Thyroid gland (tissue), 4 donors: ENCODE results near the gene LTA. TPM values are rescaled to one million over a fixed set of nuclear protein-coding genes. Genes with fewer than 3 reads are reported as not detected.

Experiments
- DNase-seq, 2 donors: peaks; one replicate each; pipeline ENCODE4 v3.0.0-alpha.2; 2019
- H3K27ac ChIP-seq, 3 donors: fragments of 200-600 bp; sonication (generic); 1 replicate in 2 of 3; 2 replicates in 1 of 3; pipeline ENCODE4 v1.5.1; 2016 to 2019; ENCODE audit warnings: mild to moderate bottlenecking in 1 of 3, moderate library complexity in 1 of 3
- H3K27me3 ChIP-seq: fragments of 200-600 bp; sonication (generic); one replicate; pipeline ENCODE4 v1.5.1; 2019
- H3K36me3 ChIP-seq, 2 donors: fragments of 200-600 bp; sonication (generic); one replicate each; pipeline ENCODE4 v1.5.1; 2016 to 2019
- H3K4me1 ChIP-seq, 2 donors: fragments of 200-600 bp; sonication (generic); one replicate each; pipeline ENCODE4 v1.5.1; 2017 to 2019
- H3K4me3 ChIP-seq, 3 donors: fragments of 200-600 bp; sonication (generic); replicated peaks in 1 of 3; 1 replicate in 2 of 3; 2 replicates in 1 of 3; pipeline ENCODE4 v1.5.1; 2016; ENCODE audit warnings: mild to moderate bottlenecking in 1 of 3
- H3K9me3 ChIP-seq: fragments of 200-600 bp; sonication (generic); one replicate; pipeline ENCODE4 v1.5.1; 2017
- POLR2A ChIP-seq, 2 donors: fragments of 450-650 bp; IDR thresholded peaks; one replicate each; pipeline ENCODE4 v1.6.1; 2017; ENCODE audit warnings: antibody characterized with exemption in 2 of 2, mild to moderate bottlenecking in 2 of 2, moderate library complexity in 1 of 2
- WGBS, 2 donors: methylation state at CpG; one replicate each; pipeline ENCODE4 v1.1.5; 2017; 5-methylcytosine and 5-hydroxymethylcytosine counted together
- intact Hi-C: fragments of 100-400 bp; cut with DNase I; formaldehyde crosslinking; loops from one replicate; pipeline ENCODE4 v1.15.1; 2023
- total RNA-seq, 4 donors: library from RNA; depleted of rRNA; stranded (reverse); fragments of >200 nt; gene quantifications; one replicate each; pipeline ENCODE4 v1.2.3, GENCODE V29; 2016
- TF ChIP-seq, protein P1 (sequence below), 6 experiments: fragments of 200-600 bp in 3 of 6; fragments of 450-650 bp in 3 of 6; sonication (generic) in 3 of 6; IDR thresholded peaks; one replicate each; pipeline ENCODE4 v1.5.1; 2016 to 2019; ENCODE audit warnings: antibody characterized with exemption in 6 of 6, mild to moderate bottlenecking in 2 of 6, inconsistent platforms in 1 of 6, moderate library complexity in 1 of 6

The LTA gene
- total RNA-seq, 4 donors from 2014 or later = not detected

DNA sequence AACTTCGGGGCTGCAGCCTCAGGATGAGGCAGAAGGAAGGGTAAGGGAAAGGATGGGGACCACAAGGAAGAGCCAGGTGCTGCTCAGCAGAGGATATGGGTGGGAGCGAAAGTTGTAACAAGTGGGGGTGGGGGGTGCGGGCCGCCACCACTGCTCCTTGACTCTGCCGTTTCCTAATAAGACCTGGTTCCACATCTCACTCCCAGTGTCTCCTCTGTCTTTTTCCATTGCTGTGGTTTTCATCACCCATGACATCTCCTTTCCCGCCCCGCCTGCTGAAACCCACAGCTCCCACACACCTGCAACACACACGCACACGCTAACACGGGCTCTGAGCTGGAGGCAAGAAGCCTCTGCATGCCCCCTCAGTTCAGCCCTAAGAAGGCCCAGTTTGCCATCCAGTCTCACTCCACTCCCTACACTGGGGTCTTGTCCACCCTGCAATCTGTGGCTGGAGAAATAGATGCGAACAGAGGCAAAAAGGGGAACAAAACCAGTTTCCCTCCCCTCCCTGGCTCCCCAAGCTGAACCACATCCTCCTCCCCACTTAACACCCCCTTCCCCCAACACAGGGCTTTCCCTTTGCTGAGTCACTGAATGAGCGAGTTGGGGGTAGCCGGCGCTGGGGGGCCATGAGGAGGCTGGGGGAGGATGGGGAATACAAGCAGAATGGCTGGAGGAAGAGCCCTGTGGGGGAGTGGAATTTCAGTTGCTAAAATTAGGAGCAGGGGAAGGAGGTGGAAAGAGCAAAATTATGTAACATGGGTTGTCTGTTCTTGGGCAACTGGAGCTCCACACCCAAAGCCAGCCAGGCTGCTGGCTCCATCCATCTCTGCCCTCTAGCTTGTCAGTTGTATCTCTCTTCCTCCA, 13.2 kb upstream of the LTA start:
- Histone ChIP-seq H3K27me3 (no peaks in the 10 kb centered on the region), H3K36me3 (peaks cover 16 to 39% of the 10 kb centered on the region in 2 donors), H3K4me1 (peaks cover 0 to 28% of the 10 kb centered on the region in 2 donors), H3K4me3 (no peak overlapping the region), H3K9me3 (no peaks in the 10 kb centered on the region), H3K27ac (peak overlapping the region in 1 of 3 donors; percentile 47)
- no peak for DNase-seq
- TF ChIP-seq, protein P1, sequence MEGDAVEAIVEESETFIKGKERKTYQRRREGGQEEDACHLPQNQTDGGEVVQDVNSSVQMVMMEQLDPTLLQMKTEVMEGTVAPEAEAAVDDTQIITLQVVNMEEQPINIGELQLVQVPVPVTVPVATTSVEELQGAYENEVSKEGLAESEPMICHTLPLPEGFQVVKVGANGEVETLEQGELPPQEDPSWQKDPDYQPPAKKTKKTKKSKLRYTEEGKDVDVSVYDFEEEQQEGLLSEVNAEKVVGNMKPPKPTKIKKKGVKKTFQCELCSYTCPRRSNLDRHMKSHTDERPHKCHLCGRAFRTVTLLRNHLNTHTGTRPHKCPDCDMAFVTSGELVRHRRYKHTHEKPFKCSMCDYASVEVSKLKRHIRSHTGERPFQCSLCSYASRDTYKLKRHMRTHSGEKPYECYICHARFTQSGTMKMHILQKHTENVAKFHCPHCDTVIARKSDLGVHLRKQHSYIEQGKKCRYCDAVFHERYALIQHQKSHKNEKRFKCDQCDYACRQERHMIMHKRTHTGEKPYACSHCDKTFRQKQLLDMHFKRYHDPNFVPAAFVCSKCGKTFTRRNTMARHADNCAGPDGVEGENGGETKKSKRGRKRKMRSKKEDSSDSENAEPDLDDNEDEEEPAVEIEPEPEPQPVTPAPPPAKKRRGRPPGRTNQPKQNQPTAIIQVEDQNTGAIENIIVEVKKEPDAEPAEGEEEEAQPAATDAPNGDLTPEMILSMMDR (IDR thresholded peaks at IDR 0.05) = no peak
- no peak for TF ChIP-seq POLR2A (IDR thresholded peaks at IDR 0.05)
- intact Hi-C loops = no loop called here
- WGBS, 2 donors = 87 to 89% methylated on average over 14 of the region's 14 CpGs

DNA sequence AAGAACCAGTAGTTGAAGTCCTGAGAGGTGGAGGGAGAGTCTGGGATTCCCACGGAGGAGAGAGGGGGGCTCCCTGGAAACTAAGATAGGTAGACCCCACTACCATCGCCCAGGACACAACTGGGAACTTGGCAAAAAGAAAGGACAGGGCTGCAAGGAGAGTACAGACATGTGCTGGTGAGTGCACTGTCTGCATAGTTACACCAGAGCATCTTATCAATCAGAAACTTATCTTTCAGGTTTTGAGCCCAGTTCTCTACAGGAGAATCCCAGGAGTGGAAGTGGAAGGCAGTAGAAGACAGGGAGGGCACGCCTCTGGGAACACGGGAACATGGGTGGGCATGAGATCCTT, 12.5 kb upstream of the LTA start:
- Histone ChIP-seq H3K4me1 (peaks cover 0 to 28% of the 10 kb centered on the region in 2 donors), H3K27me3 (no peaks in the 10 kb centered on the region), H3K9me3 (no peaks in the 10 kb centered on the region), H3K27ac (peak overlapping the region in 2 of 3 donors; percentile 22 to 47), H3K4me3 (no peak overlapping the region), H3K36me3 (peaks cover 16 to 32% of the 10 kb centered on the region in 2 donors)
- 72 to 77% methylated on average over 4 of the region's 4 CpGs for WGBS, 2 donors
- TF ChIP-seq, protein P1 (IDR thresholded peaks at IDR 0.05) = no peak
- TF ChIP-seq POLR2A (IDR thresholded peaks at IDR 0.05) = no peak
- no peak for DNase-seq
- intact Hi-C loops = no loop called here

DNA sequence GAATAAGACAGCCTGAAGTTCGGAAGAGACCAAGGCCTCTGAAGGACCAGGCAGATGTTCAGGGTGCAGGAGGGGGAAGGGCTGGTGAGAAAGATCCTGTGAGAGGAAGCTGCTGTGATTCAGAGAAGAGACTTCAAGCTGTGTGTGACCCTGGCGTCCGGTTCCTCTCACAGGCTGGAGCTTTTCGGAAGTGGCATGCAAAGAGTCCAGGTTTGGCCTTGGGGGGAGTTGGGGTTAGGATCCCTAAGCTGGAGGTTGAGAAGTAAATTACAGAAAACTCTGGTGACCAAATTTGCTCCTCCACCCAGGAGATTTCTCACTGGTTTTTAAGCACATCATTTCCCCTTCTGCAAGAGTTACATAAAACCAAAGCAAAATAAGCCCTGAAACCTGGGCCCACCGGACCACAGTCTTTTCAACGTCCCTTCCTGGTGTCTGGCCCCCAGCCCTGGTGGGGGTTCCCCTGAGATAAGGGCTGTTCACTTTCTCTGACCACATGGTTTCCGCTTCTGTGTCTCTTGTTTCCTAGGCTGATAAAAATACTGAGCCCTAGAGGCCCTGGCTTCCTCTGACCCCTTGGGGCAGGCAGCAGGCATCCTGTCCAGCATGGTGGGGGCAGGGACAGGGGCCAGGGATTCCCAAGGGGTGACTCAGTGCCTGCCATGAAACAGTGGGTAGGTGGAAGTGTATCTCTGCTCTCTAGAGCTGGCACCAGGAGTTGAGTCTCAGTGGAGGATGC, 12.0 kb upstream of the LTA start:
- no peak for TF ChIP-seq POLR2A (IDR thresholded peaks at IDR 0.05)
- TF ChIP-seq, protein P1 (IDR thresholded peaks at IDR 0.05) = no peak
- 61 to 73% methylated on average over 7 of the region's 7 CpGs for WGBS, 2 donors
- no peaks in the 10 kb centered on the region for H3K9me3 ChIP-seq
- H3K4me1 ChIP-seq = peaks cover 0 to 28% of the 10 kb centered on the region in 2 donors
- intact Hi-C loops = no loop called here
- DNase-seq = peak; percentile 35 to 38
- peaks cover 16 to 29% of the 10 kb centered on the region in 2 donors for H3K36me3 ChIP-seq
- H3K27ac ChIP-seq = peak overlapping the region in 2 of 3 donors; percentile 22 to 47
- H3K4me3 ChIP-seq = no peak overlapping the region
- no peaks in the 10 kb centered on the region for H3K27me3 ChIP-seq

DNA sequence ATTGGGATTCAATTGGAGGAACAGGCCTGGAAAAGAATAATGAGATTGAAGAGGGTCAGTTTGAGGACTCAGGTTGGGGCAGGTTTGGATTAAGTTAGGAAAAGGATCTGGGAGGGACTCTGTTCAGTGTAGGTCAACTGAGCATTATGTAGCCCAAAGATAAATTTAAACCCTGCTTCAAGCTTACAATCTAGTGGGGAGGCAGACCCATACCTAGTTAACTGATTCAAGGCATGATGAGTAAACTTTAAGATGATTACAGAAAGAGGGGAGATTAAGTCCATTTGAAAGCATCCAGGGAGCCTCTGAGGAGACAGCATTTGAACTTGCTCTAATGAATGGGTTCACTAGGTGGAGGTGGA, 11.4 kb upstream of the LTA start:
- no peaks in the 10 kb centered on the region for H3K9me3 ChIP-seq
- peaks cover 16 to 29% of the 10 kb centered on the region in 2 donors for H3K36me3 ChIP-seq

More for the DNA sequence above, 11.4 kb upstream of the LTA start:
- Histone ChIP-seq H3K4me1 (peaks cover 0 to 28% of the 10 kb centered on the region in 2 donors), H3K27ac (peak overlapping the region in 1 of 3 donors; percentile 2), H3K4me3 (no peak overlapping the region), H3K27me3 (no peaks in the 10 kb centered on the region)
- no peak for DNase-seq
- TF ChIP-seq POLR2A (IDR thresholded peaks at IDR 0.05) = no peak
- TF ChIP-seq, protein P1 (IDR thresholded peaks at IDR 0.05) = no peak
- intact Hi-C loops = no loop called here
